DOHH2 (cell line): ENCODE measurements around the gene PRCP.

ENCODE experiments used
- H3F3A ChIP-seq: fragments of 200-600 bp; sonication (generic), shearing (Covaris generic); 2 replicates; pipeline ENCODE4 v1.6.0; 2016; ENCODE audit warnings: antibody characterized with exemption, mild to moderate bottlenecking; ENCODE audit not compliant: control insufficient read depth, insufficient read depth
- H3K27ac ChIP-seq: fragments of 200-600 bp; sonication (generic); 2 replicates; pipeline ENCODE4 v1.5.1; 2014; ENCODE audit warnings: low read depth, mild to moderate bottlenecking, low read length, moderate library complexity
- H3K27me3 ChIP-seq: fragments of 200-600 bp; sonication (generic); 2 replicates; pipeline ENCODE4 v1.6.1; 2014; ENCODE audit warnings: mild to moderate bottlenecking, low read length, mixed read lengths; ENCODE audit not compliant: control insufficient read depth
- H3K36me3 ChIP-seq: fragments of 200-600 bp; sonication (generic); 2 replicates; pipeline ENCODE4 v1.6.1; 2014; ENCODE audit warnings: mild to moderate bottlenecking, low read length, moderate library complexity, mixed read lengths; ENCODE audit not compliant: control insufficient read depth
- H3K4me1 ChIP-seq: fragments of 200-600 bp; sonication (generic); 2 replicates; pipeline ENCODE4 v1.6.1; 2014; ENCODE audit warnings: mild to moderate bottlenecking, low read length, mixed read lengths; ENCODE audit not compliant: control insufficient read depth
- H3K4me2 ChIP-seq: fragments of 200-600 bp; sonication (generic); 2 replicates; pipeline ENCODE4 v1.6.0; 2014; ENCODE audit warnings: mild to moderate bottlenecking, low read length, moderate library complexity
- H3K4me3 ChIP-seq: fragments of 200-600 bp; sonication (generic); 2 replicates; pipeline ENCODE4 v1.5.1; 2014; ENCODE audit warnings: mild to moderate bottlenecking, low read length, mixed read lengths
- H3K79me2 ChIP-seq: fragments of 200-600 bp; sonication (generic); 2 replicates; pipeline ENCODE4 v1.6.1; 2014; ENCODE audit warnings: mild to moderate bottlenecking, low read length, mixed read lengths; ENCODE audit not compliant: control insufficient read depth
- H3K9me2 ChIP-seq: fragments of 200-600 bp; sonication (generic); replicated peaks from 2 replicates; pipeline ENCODE4 v1.6.1; 2014; ENCODE audit warnings: mild to moderate bottlenecking, low read length, mixed read lengths; ENCODE audit not compliant: control insufficient read depth
- H3K9me3 ChIP-seq: fragments of 200-600 bp; sonication (generic); 2 replicates; pipeline ENCODE4 v1.6.1; 2014; ENCODE audit warnings: antibody characterized with exemption, low read length, mixed read lengths; ENCODE audit not compliant: control insufficient read depth, insufficient read depth
- H4K20me1 ChIP-seq: fragments of 200-600 bp; sonication (generic); 2 replicates; pipeline ENCODE4 v1.6.0; 2014; ENCODE audit warnings: low read depth, mild to moderate bottlenecking, antibody characterized with exemption, low read length, moderate library complexity; ENCODE audit not compliant: control insufficient read depth, insufficient read depth
- CTCF ChIP-seq: fragments of 200-600 bp; sonication (generic); IDR thresholded peaks from one replicate; pipeline ENCODE4 v1.5.1; 2014; ENCODE audit warnings: antibody characterized with exemption, mild to moderate bottlenecking, low read depth, low read length; ENCODE audit not compliant: poor library complexity, severe bottlenecking
- EZH2phosphoT487 ChIP-seq: fragments of 200-600 bp; sonication (generic); IDR thresholded peaks from 2 replicates; pipeline ENCODE4 v1.6.1; 2017; ENCODE audit warnings: borderline replicate concordance, mild to moderate bottlenecking, antibody characterized with exemption, low read length, moderate library complexity, mixed read lengths

PRCP gene

DNA sequence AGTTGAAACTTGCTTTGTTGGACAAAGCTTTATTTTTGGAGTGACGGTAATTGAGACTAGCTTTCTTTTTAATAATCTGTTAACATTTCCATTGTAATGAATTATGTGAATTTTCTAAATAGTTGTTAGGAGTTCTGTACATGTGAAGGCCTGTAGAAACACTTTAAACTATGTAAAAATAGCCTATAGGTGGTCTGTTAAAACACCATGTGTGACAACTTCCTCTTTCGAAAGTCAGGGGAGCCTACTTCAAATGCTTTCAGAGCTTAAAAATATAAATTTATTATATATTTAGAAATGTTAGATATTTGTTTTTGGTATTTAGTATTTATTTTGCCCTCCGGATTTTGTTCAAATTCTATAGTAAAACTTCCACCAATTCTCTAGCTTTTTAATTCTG, 30.0 kb upstream of the PRCP start:
- Histone ChIP-seq H3K27ac (peak overlapping the region; percentile 97), H3K4me3 (peak overlapping the region; percentile 60), H4K20me1 (no peaks in the 10 kb centered on the region), H3K4me1 (peaks cover 60% of the 10 kb centered on the region), H3K36me3 (peaks cover 52% of the 10 kb centered on the region), H3F3A (peaks cover 31% of the 10 kb centered on the region), H3K79me2 (peaks cover 12% of the 10 kb centered on the region), H3K9me2 (no peaks in the 10 kb centered on the region), H3K9me3 (no peaks in the 10 kb centered on the region), H3K27me3 (no peaks in the 10 kb centered on the region), H3K4me2 (peak overlapping the region; percentile 82)
- TF ChIP-seq EZH2phosphoT487 = no peak
- no peak for TF ChIP-seq CTCF

- Histone ChIP-seq H4K20me1 (no peaks in the 10 kb centered on the region), H3K4me2 (peak overlapping the region; percentile 82), H3K9me2 (no peaks in the 10 kb centered on the region), H3K36me3 (peaks cover 48% of the 10 kb centered on the region), H3K4me1 (peaks cover 60% of the 10 kb centered on the region), H3K4me3 (peak overlapping the region; percentile 59), H3K79me2 (peaks cover 12% of the 10 kb centered on the region), H3K9me3 (no peaks in the 10 kb centered on the region), H3K27ac (peak overlapping the region; percentile 97), H3F3A (peaks cover 31% of the 10 kb centered on the region), H3K27me3 (no peaks in the 10 kb centered on the region)
- no peak for TF ChIP-seq CTCF
- TF ChIP-seq EZH2phosphoT487 = no peak
Measured at GRCh38 chr11:82929121-82929520, 28.9 kb upstream of the PRCP start.

- TF ChIP-seq EZH2phosphoT487 (no peak), CTCF (peak; percentile 90)
- H3K9me3 ChIP-seq = no peaks in the 10 kb centered on the region
- peak overlapping the region; percentile 27 for H3K4me3 ChIP-seq
- H3K9me2 ChIP-seq = no peaks in the 10 kb centered on the region
- peak overlapping the region; percentile 53 for H3K4me2 ChIP-seq
- peaks cover 44% of the 10 kb centered on the region for H3K36me3 ChIP-seq
- H3K27me3 ChIP-seq = no peaks in the 10 kb centered on the region
- H3F3A ChIP-seq = peaks cover 31% of the 10 kb centered on the region
- H3K79me2 ChIP-seq = peaks cover 18% of the 10 kb centered on the region
- no peaks in the 10 kb centered on the region for H4K20me1 ChIP-seq
- peak overlapping the region; percentile 97 for H3K27ac ChIP-seq
- peaks cover 55% of the 10 kb centered on the region for H3K4me1 ChIP-seq
Measured at GRCh38 chr11:82927264-82927880, 27.1 kb upstream of the PRCP start.
